ENCODE data around the gene CAMK1.
A peak's percentile ranks its signal among the peaks of the same experiment; 100 is the strongest.

Gene CAMK1

DNA sequence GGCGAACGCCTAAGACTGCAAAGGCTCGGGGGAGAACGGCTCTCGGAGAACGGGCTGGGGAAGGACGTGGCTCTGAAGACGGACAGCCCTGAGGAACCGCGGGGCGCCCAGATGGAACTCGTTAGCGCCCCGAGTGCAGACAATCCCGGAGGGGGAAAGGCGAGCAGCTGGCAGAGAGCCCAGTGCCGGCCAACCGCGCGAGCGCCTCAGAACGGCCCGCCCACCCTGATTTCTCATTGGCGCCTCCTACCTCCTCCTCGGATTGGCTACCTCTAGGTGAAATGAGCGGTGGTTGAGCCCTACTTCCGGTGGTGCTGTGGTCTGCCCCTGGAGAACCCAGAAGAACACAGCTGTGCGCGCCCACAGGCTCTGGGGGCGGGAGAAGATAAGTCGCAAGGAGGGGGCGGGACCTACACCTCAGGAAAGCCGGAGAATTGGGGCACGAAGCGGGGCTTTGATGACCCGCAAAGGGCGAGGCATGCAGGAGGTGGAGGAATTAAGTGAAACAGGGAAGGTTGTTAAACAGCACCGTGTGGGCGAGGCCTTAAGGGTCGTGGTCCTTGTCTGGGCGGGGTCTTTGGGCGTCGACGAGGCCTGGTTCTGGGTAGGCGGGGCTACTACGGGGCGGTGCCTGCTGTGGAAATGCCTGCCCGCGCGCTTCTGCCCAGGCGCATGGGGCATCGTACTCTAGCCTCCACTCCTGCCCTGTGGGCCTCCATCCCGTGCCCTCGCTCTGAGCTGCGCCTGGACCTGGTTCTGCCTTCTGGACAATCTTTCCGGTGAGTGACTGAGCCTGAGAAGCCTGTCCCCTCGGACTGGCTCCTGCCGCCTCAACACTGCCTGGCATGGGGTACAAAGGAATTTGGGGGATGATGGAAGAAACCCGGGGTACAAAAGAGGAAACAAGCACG lies 19.8 kb downstream of the CAMK1 start, which contains the start of gene OGG1:
Gene OGG1 (plus strand): TSS at position 308 of the 911 bp plus-strand sequence. CDS start 335 bp downstream, at position 643.
- Mint-ChIP-seq H3K9me3 (no peaks in the 10 kb centered on the region), H3K36me3 (peaks cover 13% of the 10 kb centered on the region), H3K4me1 (peaks cover 26% of the 10 kb centered on the region), H3K27ac (peak within 1 kb of the TSS; percentile 80), H3K4me3 (peak within 1 kb of the TSS; percentile 91), H3K27me3 (no peaks in the 10 kb centered on the region)
- peak; percentile 92 for ATAC-seq (ENCODE audit: low read depth)
- peak; percentile 86 to 92 for DNase-seq (ENCODE audit: low spot score in 2 of 2)

DNA sequence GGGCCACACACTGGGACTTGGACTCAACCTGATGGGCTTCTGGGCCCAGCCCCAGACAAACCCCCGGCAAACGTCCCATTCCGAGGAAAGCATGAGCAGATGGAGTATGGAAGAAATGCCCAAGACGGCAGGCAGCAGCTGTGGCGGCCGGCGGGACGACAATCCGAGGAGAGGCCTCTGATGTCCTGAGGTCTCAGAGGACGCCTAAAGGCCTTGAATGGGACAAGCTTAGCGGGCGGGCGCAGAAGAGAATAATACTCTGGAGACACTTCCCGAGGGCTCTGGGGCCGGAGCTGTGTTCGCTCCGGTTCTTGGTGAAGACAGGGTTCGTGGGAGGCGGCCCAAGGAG lies 20.5 kb downstream of the CAMK1 start:
- DNase-seq (ENCODE audit: low spot score in 2 of 2) (no peak), ATAC-seq (ENCODE audit: low read depth) (no peak)
- peak overlapping the region; percentile 80 for H3K27ac Mint-ChIP-seq
- peaks cover 16% of the 10 kb centered on the region for H3K36me3 Mint-ChIP-seq
- H3K27me3 Mint-ChIP-seq, result no peaks in the 10 kb centered on the region
- peaks cover 23% of the 10 kb centered on the region for H3K4me1 Mint-ChIP-seq
- H3K4me3 Mint-ChIP-seq, result peak overlapping the region; percentile 91
- no peaks in the 10 kb centered on the region for H3K9me3 Mint-ChIP-seq

DNA sequence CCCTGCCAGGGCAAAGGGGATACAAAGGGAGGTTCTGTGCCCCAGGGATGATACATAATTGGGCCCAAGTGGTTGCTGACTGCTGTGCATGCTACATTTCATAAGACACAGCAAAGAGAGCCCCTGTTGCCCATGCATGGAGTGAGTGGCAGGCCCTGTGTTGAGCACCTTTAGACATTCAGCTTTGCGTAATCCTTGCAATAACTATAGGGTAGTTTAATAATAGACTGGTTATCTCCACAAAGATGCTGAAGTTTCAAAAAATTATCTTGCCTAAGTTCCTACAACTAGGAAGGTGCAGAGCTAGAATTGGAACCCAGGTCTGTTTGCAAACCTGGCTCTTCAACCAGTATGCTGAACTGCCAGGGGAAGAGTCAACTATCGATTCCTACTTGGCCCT lies 21.7 kb downstream of the CAMK1 start:
- no peak for ATAC-seq (ENCODE audit: low read depth)
- no peaks in the 10 kb centered on the region for H3K27me3 Mint-ChIP-seq
- DNase-seq (ENCODE audit: low spot score in 2 of 2), result no peak
- peaks cover 21% of the 10 kb centered on the region for H3K4me1 Mint-ChIP-seq
- H3K4me3 Mint-ChIP-seq, result no peak overlapping the region
- H3K9me3 Mint-ChIP-seq, result no peaks in the 10 kb centered on the region
- peaks cover 20% of the 10 kb centered on the region for H3K36me3 Mint-ChIP-seq
- no peak overlapping the region for H3K27ac Mint-ChIP-seq

DNA sequence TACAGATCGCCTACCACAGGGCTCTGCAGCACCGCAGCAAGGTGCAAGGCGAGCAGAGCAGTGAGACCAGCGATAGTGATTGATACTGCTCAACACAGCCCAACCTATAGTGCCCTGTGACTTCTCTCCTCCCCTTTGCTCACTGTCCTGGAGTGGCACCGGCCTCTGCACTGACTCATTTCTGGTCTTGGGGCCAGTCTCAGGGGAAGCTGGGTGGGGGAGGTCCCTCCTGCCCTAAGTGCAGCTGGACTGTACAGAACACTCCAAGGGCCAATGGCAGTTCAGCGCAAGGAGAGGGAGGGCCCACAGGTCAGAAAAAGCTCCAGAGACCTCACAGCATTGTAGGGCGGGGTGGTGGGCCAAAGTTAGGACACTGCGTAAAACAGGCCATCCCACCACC lies 22.5 kb downstream of the CAMK1 start:
- Mint-ChIP-seq H3K27me3 (no peaks in the 10 kb centered on the region), H3K4me3 (no peak overlapping the region), H3K36me3 (peaks cover 22% of the 10 kb centered on the region), H3K9me3 (no peaks in the 10 kb centered on the region), H3K27ac (no peak overlapping the region), H3K4me1 (peaks cover 16% of the 10 kb centered on the region)
- ATAC-seq (ENCODE audit: low read depth), result no peak
- DNase-seq (ENCODE audit: low spot score in 2 of 2), result no peak

DNA sequence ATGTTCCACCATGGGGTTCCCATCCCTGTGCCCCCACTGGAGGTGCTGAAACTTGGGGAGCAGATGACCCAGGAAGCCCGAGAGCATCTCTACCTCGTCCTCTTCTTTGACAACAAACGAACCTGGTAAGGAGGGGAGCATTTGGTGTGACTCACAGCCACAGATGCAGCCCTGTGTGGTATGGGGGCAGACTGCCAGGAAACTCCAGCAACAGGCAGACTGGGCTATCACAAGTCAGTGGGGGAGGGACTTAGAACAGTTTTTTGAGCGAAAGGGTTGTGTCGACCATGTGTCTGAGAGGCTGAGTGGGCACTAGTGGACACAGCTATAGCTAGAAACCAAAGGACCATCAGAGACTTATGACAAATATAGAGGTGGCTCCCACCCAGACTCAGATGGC lies 23.4 kb downstream of the CAMK1 start:
- H3K27me3 Mint-ChIP-seq, result no peaks in the 10 kb centered on the region
- H3K27ac Mint-ChIP-seq, result no peak overlapping the region
- no peaks in the 10 kb centered on the region for H3K9me3 Mint-ChIP-seq
- DNase-seq (ENCODE audit: low spot score in 2 of 2), result no peak
- no peak overlapping the region for H3K4me3 Mint-ChIP-seq
- H3K4me1 Mint-ChIP-seq, result peaks cover 6% of the 10 kb centered on the region
- ATAC-seq (ENCODE audit: low read depth), result no peak
- peaks cover 19% of the 10 kb centered on the region for H3K36me3 Mint-ChIP-seq

DNA sequence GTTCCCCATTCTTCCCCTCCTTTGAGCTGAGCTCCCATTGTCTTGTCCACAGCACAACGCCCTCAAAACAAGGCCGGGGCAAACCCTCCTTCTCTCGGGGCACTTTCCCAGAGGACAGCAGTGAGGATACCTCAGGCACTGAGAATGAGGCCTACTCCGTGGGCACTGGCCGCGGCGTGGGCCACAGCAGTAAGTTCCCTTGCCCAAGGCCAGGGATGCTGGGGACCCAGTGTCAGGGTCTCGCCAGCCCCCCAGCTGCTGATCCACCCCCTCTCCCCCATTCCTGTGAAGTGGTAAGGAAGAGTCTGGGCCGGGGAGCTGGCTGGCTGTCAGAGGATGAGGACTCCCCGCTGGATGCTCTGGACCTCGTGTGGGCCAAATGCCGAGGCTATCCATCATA lies 24.2 kb downstream of the CAMK1 start:
- Mint-ChIP-seq H3K27ac (no peak overlapping the region), H3K4me3 (no peak overlapping the region), H3K36me3 (peaks cover 23% of the 10 kb centered on the region), H3K27me3 (no peaks in the 10 kb centered on the region), H3K9me3 (no peaks in the 10 kb centered on the region), H3K4me1 (peaks cover 2% of the 10 kb centered on the region)
- DNase-seq (ENCODE audit: low spot score in 2 of 2) (no peak), ATAC-seq (ENCODE audit: low read depth) (no peak)

DNA sequence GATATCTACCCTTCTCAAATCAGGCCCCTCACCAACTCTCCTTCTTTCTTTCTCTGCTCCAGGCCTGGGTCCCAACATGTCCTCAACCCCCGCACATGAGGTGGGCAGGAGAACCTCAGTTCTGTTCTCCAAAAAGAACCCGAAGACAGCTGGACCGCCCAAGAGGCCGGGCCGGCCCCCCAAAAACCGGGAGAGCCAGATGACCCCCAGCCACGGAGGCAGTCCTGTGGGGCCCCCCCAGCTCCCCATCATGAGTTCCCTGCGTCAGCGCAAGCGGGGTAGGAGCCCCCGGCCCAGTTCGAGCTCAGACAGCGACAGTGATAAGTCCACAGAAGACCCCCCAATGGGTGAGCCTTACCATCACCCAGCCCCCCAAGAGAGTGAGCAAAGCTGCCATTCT lies 25.6 kb downstream of the CAMK1 start:
- H3K4me1 Mint-ChIP-seq, result peaks cover 4% of the 10 kb centered on the region
- no peaks in the 10 kb centered on the region for H3K27me3 Mint-ChIP-seq
- DNase-seq (ENCODE audit: low spot score in 2 of 2), result no peak
- no peak for ATAC-seq (ENCODE audit: low read depth)
- no peak overlapping the region for H3K27ac Mint-ChIP-seq
- H3K36me3 Mint-ChIP-seq, result peaks cover 28% of the 10 kb centered on the region
- H3K4me3 Mint-ChIP-seq, result no peak overlapping the region
- H3K9me3 Mint-ChIP-seq, result no peaks in the 10 kb centered on the region

DNA sequence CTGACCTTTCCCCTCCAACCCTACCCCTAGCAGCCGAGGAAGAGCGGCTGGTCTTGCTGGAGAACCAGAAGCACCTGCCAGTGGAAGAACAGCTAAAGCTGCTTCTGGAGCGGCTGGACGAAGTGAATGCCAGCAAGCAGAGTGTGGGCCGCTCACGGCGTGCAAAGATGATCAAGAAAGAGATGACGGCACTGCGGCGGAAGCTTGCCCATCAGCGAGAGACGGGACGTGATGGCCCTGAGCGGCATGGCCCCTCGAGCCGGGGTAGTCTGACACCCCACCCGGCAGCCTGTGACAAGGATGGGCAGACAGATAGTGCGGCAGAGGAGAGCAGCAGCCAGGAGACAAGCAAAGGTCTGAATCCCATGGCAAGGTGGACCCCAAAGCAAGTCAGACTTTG lies 26.2 kb downstream of the CAMK1 start:
- H3K4me3 Mint-ChIP-seq, result no peak overlapping the region
- H3K4me1 Mint-ChIP-seq, result peaks cover 6% of the 10 kb centered on the region
- H3K27ac Mint-ChIP-seq, result no peak overlapping the region
- H3K36me3 Mint-ChIP-seq, result peaks cover 32% of the 10 kb centered on the region
- ATAC-seq (ENCODE audit: low read depth) (no peak), DNase-seq (ENCODE audit: low spot score in 2 of 2) (no peak)
- H3K9me3 Mint-ChIP-seq, result no peaks in the 10 kb centered on the region
- H3K27me3 Mint-ChIP-seq, result no peaks in the 10 kb centered on the region

DNA sequence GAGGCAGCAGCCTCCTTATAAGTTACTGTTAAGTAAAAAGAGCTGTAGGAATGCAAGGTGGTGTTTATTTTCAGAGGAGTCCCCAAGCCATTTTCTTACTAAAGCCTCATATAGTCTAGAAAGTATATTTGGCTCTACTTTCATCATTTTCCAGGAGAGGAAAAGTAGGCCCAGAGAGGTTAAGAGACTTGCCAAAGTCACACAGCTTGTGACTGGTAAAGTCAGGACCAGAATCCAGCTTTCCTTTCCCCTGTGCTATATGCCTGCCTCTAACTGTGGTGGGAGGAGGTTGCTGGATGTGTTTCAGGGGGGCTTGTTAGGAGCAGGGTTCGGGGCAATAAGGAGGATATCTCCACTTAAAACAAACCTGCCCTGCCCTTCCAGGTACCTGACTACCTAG lies 27.2 kb downstream of the CAMK1 start:
- DNase-seq (ENCODE audit: low spot score in 2 of 2), result no peak
- H3K4me1 Mint-ChIP-seq, result peaks cover 8% of the 10 kb centered on the region

DNA sequence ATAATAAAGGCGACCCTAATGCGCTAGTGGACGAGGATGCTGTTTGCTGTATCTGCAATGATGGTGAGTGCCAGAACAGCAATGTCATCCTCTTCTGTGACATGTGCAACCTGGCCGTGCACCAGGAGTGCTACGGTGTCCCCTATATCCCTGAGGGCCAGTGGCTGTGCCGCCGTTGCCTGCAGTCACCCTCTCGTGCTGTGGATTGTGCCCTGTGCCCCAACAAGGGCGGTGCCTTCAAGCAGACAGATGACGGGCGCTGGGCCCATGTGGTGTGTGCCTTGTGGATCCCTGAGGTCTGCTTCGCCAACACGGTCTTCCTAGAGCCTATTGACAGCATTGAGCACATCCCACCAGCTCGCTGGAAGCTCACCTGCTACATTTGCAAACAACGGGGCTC lies 30.6 kb downstream of the CAMK1 start:
- Mint-ChIP-seq H3K27ac (no peak overlapping the region), H3K4me3 (no peak overlapping the region), H3K4me1 (peaks cover 13% of the 10 kb centered on the region), H3K9me3 (no peaks in the 10 kb centered on the region), H3K27me3 (no peaks in the 10 kb centered on the region), H3K36me3 (peaks cover 30% of the 10 kb centered on the region)
- ATAC-seq (ENCODE audit: low read depth) (no peak), DNase-seq (ENCODE audit: low spot score in 2 of 2) (no peak)

More for the DNA sequence above, 27.2 kb downstream of the CAMK1 start:
- H3K9me3 Mint-ChIP-seq, result no peaks in the 10 kb centered on the region
- no peaks in the 10 kb centered on the region for H3K27me3 Mint-ChIP-seq
- H3K27ac Mint-ChIP-seq, result no peak overlapping the region
- ATAC-seq (ENCODE audit: low read depth), result no peak
- H3K4me3 Mint-ChIP-seq, result no peak overlapping the region
- peaks cover 36% of the 10 kb centered on the region for H3K36me3 Mint-ChIP-seq

DNA sequence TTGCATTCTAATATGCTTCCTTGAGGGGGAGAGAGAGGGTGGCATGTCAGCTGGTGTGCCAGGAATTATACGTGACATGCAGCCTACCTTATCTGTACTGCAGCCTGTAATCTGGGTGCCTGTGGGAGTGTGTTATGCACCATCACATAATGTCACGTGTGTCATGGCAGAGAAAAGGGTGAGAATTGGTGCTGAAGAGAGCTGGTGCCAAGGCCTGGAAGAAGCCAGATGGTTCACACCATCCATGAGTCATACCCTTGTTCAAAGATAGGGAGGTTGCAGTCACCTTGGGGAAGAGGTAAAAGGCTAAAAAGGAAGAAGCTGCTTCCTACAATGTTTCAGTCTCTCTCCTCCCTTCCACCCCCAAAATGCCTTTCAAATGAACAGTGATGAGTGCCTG lies 32.9 kb downstream of the CAMK1 start:
- Mint-ChIP-seq H3K4me1 (peaks cover 27% of the 10 kb centered on the region), H3K9me3 (no peaks in the 10 kb centered on the region), H3K27me3 (no peaks in the 10 kb centered on the region), H3K4me3 (no peak overlapping the region), H3K36me3 (peaks cover 23% of the 10 kb centered on the region), H3K27ac (no peak overlapping the region)
- DNase-seq (ENCODE audit: low spot score in 2 of 2), result no peak
- no peak for ATAC-seq (ENCODE audit: low read depth)

DNA sequence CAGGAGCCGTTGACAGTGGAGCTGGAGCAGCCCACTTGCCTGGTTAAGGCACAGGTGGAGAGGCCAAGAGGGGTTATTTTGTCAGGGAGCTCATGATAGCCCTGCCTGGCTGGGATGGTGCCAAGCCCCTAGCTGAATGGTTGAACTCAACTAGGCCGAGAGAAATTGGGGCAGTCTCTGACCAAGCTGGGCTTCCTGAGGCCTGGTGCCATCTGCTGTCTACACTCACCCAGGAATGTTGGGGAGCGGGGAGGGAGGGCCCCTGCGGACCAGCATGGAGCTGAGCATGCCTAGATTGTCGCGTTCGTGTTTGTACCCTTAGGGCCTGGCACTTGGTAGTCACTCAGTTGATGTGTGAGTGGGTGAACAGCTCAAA lies 37.0 kb downstream of the CAMK1 start:
- no peak for ATAC-seq (ENCODE audit: low read depth)
- Mint-ChIP-seq H3K9me3 (no peaks in the 10 kb centered on the region), H3K36me3 (peaks cover 6% of the 10 kb centered on the region), H3K4me1 (peaks cover 30% of the 10 kb centered on the region), H3K4me3 (peak overlapping the region; percentile 83), H3K27me3 (no peaks in the 10 kb centered on the region), H3K27ac (peak overlapping the region; percentile 66)
- DNase-seq (ENCODE audit: low spot score in 2 of 2), result no peak

DNA sequence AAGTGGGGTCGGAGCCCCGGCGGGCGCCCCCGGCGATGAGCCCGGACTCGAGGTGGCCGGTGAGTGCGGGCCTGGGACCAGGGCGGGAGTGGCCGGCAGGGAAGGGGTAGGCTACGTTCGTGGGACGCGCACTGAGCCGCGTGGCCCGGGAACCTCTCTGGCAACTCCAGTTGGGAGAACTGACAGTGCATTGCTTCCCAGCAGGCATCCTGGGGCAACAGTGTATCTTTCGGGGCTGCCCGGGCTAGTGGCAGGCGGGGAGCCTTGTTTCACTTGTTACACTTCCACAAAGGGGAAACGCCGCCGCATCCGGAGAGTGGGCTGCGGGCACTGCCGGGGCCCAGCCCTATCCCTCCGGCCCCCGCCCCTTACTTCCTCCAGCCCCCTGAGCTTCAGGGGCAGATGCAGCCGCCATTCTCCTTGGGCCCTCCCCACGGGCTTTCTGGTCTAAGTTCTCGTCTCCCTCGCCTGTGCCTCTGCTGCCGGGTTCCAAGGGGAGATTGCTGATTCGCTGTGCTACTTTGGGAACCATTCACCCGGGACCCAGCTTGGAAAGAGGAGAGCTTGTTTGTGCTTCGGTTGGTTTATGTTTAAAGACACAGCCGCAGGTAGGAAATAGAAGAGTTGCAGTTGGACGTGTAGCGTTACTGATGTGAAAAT lies 37.5 kb downstream of the CAMK1 start:
- Mint-ChIP-seq H3K27ac (peak overlapping the region; percentile 66), H3K4me1 (peaks cover 36% of the 10 kb centered on the region), H3K4me3 (peak overlapping the region; percentile 83), H3K9me3 (no peaks in the 10 kb centered on the region), H3K36me3 (peaks cover 6% of the 10 kb centered on the region), H3K27me3 (no peaks in the 10 kb centered on the region)
- ATAC-seq (ENCODE audit: low read depth), result no peak
- peak in 1 of 2 donors; percentile 22 for DNase-seq (ENCODE audit: low spot score in 2 of 2)

DNA sequence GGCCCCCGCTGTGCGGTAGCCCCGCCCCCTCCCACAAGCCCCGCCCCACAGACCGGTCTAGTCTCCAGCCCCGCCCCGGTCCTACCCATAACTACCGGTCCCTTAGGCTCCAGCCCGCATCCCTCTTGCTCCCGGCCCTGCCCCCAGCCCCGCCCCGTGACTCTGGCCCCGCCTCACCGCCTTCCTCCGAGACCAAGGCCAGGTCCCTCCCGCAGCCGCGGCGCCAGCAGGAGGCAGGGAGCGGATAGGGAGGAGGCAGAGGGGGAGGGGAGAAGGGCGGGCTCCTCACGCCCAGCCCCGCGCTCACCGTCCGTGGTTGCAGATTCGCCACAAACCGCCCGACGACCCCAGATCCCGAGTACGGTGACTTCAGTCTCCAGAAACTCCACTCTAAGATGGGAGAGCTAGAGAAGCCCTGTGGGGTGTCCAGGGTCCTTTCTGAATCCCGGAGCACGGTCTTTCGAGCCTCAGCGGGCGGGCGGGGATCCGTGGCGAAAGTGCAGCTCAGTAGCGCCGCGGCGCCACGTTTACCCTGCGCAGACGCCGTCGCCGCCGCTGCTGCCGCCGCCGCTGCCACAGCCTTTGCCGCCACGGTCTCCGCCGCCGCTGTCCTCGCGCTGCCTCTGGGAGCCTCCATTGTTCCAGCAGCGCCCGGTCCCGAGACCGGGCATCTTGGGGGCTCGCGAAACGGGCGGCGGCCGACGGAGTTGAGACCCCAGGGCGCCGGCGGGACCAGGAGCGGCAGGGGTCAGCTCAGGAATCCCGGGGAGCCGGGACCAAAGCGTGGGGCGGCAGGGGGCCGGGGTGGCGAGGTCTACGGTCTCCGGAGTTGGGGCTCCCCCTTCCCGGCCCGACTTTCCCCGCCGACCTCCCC lies 38.3 kb downstream of the CAMK1 start, which contains the start of gene BRPF1:
Gene BRPF1 (plus strand): TSS at position 530 of the 874 bp plus-strand sequence. CDS start 2,406 bp downstream, outside the sequence.
- H3K27me3 Mint-ChIP-seq, result no peaks in the 10 kb centered on the region

More for the DNA sequence above, 38.3 kb downstream of the CAMK1 start, which contains the start of gene BRPF1:
- Mint-ChIP-seq H3K36me3 (peaks cover 5% of the 10 kb centered on the region), H3K9me3 (no peaks in the 10 kb centered on the region), H3K4me3 (peak within 1 kb of the TSS; percentile 99), H3K4me1 (peaks cover 38% of the 10 kb centered on the region), H3K27ac (peak within 1 kb of the TSS; percentile 93)
- ATAC-seq (ENCODE audit: low read depth) (peak; percentile 90), DNase-seq (ENCODE audit: low spot score in 2 of 2) (peak; percentile 96 to 97)
